C4-2B (cell line): ENCODE measurements around the gene RTKN2.

Experiments used
- CTCF ChIP-seq: fragments of 450-650 bp; conservative IDR thresholded peaks from 2 replicates; pipeline ENCODE4 v1.5.1; 2017; ENCODE audit warnings: mild to moderate bottlenecking
- ZFX ChIP-seq: fragments of 450-650 bp; IDR thresholded peaks from 2 replicates; pipeline ENCODE4 v1.6.1; 2017

- TF ChIP-seq CTCF (no peak), ZFX (no peak)
Observed at GRCh38 chr10:62178568-62178967, 90.1 kb downstream of the RTKN2 start.
